HG02610 (cell line): ENCODE results near the gene TNFSF12.

Source experiments
- ATAC-seq: cut with Tn5 transposase; IDR thresholded peaks from one replicate; pipeline ENCODE4 v1.9.1; 2021; ENCODE audit warnings: mild to moderate bottlenecking, moderate library complexity; ENCODE audit not compliant: unreplicated experiment

TNFSF12 gene

DNA sequence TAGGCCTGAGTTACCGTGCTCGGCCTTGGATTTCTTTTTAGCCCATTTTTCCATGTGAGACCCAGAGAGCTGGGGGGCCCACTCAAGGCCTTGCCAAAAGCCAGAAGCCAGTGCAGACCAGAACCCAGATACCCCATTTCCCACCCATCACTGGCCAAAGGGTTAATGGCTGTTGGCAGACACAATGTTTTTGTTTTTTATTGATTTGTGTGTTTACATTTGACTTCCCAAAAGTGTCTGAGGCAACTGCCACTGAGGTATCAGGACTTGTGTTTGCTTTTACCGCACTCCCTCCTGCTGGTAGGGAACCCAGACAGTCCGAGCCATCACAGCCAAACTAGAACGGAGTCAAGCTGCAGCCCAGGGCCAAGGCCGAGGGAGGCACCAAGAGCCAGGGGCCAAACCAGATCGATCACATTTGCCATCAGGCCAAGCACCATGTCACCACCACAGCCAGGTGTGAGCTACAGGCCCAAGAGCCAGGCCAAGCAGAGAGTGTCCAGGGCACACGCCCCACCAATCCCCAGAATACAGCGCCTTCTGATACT is 7.7 kb upstream of the TNFSF12 start:
- no peak for ATAC-seq

GRCh38 chr17:7544911-7545310 is 3.9 kb upstream of the TNFSF12 start:
- ATAC-seq: no peak

DNA sequence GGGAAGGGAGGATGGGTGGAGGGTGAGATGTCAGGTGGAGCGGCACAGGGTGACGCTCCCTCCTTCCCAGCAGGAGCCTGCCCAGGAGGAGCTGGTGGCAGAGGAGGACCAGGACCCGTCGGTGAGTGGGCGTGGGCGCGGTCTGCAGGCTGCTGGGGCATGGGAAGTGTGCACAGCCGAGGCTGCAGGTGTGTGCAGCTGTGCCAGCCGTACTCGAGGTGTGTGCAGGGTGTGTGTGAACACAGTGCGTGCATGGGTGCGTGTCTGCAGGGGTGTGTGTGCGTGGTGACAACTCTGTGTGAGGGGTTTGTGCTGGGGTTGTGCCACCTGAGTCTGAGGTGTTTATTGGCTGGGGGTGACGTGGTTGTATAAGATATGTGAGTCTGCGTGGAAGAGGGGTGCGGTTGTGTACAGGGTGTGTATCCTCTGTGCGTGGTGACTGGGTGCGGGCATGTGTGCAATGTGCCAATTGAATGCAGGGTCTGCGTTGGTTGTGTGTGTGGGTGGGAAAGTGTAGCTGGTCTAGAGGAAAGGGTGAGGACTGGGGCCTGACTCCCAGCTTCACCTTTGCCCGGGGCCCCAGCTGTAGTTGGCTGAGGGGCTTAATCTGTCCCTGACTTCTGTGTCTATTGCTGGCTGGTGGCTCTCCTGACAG is 670 bp downstream of the TNFSF12 start:
- peak; percentile 19 for ATAC-seq

- ATAC-seq: no peak
Observed at GRCh38 chr17:7550344-7550743, 1.5 kb downstream of the TNFSF12 start.

- no peak for ATAC-seq
Observed at GRCh38 chr17:7551396-7551795, 2.5 kb downstream of the TNFSF12 start.

DNA sequence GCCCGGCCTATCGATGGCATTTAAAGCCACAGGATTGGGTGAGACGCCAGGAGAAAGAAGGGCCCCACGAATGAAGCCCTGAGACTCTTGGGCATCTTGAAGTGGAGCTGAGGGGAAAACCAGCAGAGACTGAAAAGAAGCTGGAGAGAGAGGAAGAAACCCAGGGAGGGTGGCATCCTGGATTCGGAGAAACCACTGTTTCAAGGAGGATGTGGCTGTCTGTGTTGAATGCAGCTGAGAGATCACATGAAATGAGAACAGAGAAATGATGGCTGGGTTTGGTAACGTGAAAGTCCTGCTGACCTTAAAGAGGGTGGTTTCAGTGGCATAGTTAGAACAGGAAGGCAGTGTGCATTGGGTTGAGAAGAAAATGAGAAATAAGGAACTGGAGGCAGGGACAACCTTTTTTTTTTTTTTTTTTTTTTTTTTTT is 3.8 kb downstream of the TNFSF12 start:
- ATAC-seq: no peak

DNA sequence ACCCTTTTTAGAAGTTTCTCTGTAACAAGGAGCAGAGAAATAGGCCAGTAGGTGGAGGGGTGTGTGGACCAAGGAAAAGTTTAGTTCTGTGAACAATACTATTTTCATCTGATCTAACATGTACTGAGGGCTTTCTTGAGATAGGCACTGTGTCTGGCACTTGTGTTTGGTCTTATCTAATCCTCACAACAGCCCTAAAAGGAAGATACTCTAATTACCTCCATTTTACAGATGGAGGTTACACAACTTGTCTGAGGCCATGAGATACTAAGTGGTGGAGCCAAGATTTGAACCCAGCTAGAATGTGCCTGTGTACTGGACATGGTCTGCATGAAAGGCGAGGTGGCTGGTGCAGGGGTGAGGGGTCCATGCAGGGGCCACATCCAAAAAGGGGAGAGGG is 4.5 kb downstream of the TNFSF12 start:
- no peak for ATAC-seq

DNA sequence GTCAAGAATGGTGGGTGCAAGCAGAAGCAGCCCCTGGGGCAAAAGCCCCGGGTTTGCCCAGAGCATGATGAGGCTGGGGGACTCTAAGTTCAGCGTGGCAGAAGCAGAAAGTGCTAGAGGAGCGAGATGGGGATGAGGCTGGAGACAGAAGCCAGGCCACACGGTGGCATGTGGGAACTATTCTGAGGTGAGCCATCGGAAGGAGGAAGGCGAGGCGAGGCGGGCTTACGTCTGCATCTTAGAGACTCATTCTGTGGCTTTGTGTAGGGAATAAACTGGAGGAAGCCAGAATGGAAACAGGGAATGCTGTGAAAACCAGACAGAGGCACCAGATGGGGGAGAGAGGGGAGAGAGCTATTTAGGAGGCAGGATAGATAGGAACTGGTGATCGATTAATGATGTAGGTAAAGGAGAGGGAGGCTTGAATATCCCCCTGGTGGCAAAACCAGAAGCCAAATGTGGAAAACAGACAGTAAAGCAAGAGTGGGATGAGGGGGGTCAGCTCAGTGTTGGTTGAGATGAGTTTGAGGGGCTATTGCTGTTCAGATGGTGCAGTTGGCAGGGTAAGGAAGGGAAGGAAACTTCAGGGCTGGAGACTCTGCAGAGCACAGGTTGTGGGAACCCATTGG is 6.6 kb downstream of the TNFSF12 start:
- no peak for ATAC-seq

- ATAC-seq: no peak
Observed at GRCh38 chr17:7556627-7557026, 7.8 kb downstream of the TNFSF12 start.

- no peak for ATAC-seq
Observed at GRCh38 chr17:7557147-7557764, 8.4 kb downstream of the TNFSF12 start.

GRCh38 chr17:7557775-7558543 is 9.1 kb downstream of the TNFSF12 start:
- peak; percentile 39 for ATAC-seq

DNA sequence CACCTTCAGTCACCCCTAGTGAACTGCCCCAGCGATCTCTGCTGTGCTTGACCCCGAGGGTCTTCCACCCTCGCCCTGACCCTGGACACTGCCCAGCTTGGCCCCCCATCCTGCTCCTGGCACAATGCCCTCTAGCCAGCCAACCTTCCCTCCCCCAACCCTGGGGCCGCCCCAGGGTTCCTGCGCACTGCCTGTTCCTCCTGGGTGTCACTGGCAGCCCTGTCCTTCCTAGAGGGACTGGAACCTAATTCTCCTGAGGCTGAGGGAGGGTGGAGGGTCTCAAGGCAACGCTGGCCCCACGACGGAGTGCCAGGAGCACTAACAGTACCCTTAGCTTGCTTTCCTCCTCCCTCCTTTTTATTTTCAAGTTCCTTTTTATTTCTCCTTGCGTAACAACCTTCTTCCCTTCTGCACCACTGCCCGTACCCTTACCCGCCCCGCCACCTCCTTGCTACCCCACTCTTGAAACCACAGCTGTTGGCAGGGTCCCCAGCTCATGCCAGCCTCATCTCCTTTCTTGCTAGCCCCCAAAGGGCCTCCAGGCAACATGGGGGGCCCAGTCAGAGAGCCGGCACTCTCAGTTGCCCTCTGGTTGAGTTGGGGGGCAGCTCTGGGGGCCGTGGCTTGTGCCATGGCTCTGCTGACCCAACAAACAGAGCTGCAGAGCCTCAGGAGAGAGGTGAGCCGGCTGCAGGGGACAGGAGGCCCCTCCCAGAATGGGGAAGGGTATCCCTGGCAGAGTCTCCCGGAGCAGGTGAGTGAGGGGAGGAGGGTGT is 9.9 kb downstream of the TNFSF12 start, which contains the start of gene TNFSF13:
TNFSF13 (plus strand) TSS at position 207 of the 776 bp plus-strand sequence; CDS start at position 497, 290 bp downstream.
- no peak for ATAC-seq

DNA sequence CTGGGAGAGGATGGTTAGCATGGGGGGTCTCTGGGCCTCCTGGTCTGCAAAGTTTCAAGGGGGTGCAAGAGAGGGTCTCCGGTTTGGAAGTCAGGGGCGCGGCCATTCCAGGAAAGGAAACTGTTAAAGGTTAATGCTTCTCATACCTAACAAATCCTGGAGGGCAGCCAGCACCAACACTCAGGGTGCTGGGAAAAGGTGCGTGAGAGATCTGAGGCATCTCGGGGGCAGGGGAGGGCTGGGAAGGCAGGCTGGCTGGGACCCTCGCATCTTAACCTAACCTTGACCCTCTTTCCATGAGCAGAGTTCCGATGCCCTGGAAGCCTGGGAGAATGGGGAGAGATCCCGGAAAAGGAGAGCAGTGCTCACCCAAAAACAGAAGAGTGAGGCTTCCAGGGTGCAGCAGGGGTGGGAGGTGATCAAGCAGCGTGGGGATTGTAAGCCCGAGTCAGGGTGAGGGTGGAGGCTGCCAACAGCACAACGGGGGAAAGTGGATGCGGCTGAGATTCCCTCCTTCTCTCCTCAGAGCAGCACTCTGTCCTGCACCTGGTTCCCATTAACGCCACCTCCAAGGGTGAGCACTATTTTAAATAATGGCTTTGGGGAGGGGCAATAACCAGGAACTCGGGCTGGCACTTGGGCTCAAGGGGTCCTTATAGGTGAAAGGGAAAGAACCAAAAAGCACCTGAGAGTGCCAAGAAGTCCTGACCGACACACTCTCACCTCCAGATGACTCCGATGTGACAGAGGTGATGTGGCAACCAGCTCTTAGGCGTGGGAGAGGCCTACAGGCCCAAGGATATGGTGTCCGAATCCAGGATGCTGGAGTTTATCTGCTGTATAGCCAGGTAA is 10.7 kb downstream of the TNFSF12 start:
- no peak for ATAC-seq

- no peak for ATAC-seq
Observed at GRCh38 chr17:7560172-7561027, 11.5 kb downstream of the TNFSF12 start.

- ATAC-seq: peak; percentile 46
Observed at GRCh38 chr17:7561028-7561575, 12.2 kb downstream of the TNFSF12 start.

GRCh38 chr17:7561589-7562207 is 12.8 kb downstream of the TNFSF12 start, which contains the start of gene SENP3:
Gene SENP3 (plus strand): TSS chr17:7561919. CDS start chr17:7563077, 1,158 bp downstream.
- ATAC-seq: peak; percentile 68

GRCh38 chr17:7562208-7562605 is 13.3 kb downstream of the TNFSF12 start:
- ATAC-seq: no peak
